LoVo (cell line): Measurements from ENCODE around the gene SLC6A19.

Experiments
- DNase-seq: peaks from one replicate; pipeline ENCODE4 v3.0.0-alpha.2; 2016; ENCODE audit warnings: low spot score

SLC6A19 gene

GRCh38 chr5:1195916-1196315 is 5.5 kb upstream of the SLC6A19 start:
- DNase-seq, result no peak

- no peak for DNase-seq
These were observed 4.8 kb upstream of the SLC6A19 start for GRCh38 chr5:1196562-1196961.

- no peak for DNase-seq
These were observed 3.3 kb upstream of the SLC6A19 start for GRCh38 chr5:1197876-1198666.

- DNase-seq, result no peak
These were observed 2.1 kb upstream of the SLC6A19 start for GRCh38 chr5:1199340-1199648.

GRCh38 chr5:1199649-1200494 is 1.5 kb upstream of the SLC6A19 start:
- DNase-seq, result no peak

GRCh38 chr5:1200495-1201326 is 684 bp upstream of the SLC6A19 start:
- DNase-seq, result no peak

GRCh38 chr5:1202026-1202797 is 817 bp downstream of the SLC6A19 start:
- DNase-seq, result no peak

- DNase-seq, result no peak
These were observed 1.4 kb downstream of the SLC6A19 start for GRCh38 chr5:1202798-1203185.

- DNase-seq, result no peak
These were observed 2.0 kb downstream of the SLC6A19 start for GRCh38 chr5:1203311-1203967.

GRCh38 chr5:1203968-1204692 is 2.7 kb downstream of the SLC6A19 start:
- no peak for DNase-seq

- DNase-seq, result no peak
These were observed 3.4 kb downstream of the SLC6A19 start for GRCh38 chr5:1204693-1205242.

GRCh38 chr5:1205255-1206180 is 4.1 kb downstream of the SLC6A19 start:
- DNase-seq, result no peak

GRCh38 chr5:1206521-1207412 is 5.4 kb downstream of the SLC6A19 start:
- DNase-seq, result no peak

- DNase-seq, result no peak
These were observed 6.2 kb downstream of the SLC6A19 start for GRCh38 chr5:1207555-1207954.

- no peak for DNase-seq
These were observed 6.9 kb downstream of the SLC6A19 start for GRCh38 chr5:1208221-1208742.

GRCh38 chr5:1208743-1209488 is 7.5 kb downstream of the SLC6A19 start:
- no peak for DNase-seq

GRCh38 chr5:1209489-1209852 is 8.1 kb downstream of the SLC6A19 start:
- no peak for DNase-seq
